Erythroblast (primary cell): ENCODE results near the gene PCBP2.

Source experiments
- GATA1 ChIP-seq: IDR thresholded peaks from 2 replicates; pipeline ENCODE4 v1.6.1; 2011; ENCODE audit warnings: low read depth, mild to moderate bottlenecking, control low read depth, low read length, moderate library complexity
- POLR2A ChIP-seq: IDR thresholded peaks from 2 replicates; pipeline ENCODE4 v1.6.1; 2011; ENCODE audit warnings: mild to moderate bottlenecking, low read length

GRCh38 chr12:53431187-53431586 is 20.7 kb upstream of the PCBP2 start:
- TF ChIP-seq POLR2A, result no peak
- no peak for TF ChIP-seq GATA1
